ENCODE measurements around the gene CD247.

GRCh38 chr1:167467752-167468151, 50.6 kb downstream of the CD247 start:
- TF ChIP-seq, protein P1, sequence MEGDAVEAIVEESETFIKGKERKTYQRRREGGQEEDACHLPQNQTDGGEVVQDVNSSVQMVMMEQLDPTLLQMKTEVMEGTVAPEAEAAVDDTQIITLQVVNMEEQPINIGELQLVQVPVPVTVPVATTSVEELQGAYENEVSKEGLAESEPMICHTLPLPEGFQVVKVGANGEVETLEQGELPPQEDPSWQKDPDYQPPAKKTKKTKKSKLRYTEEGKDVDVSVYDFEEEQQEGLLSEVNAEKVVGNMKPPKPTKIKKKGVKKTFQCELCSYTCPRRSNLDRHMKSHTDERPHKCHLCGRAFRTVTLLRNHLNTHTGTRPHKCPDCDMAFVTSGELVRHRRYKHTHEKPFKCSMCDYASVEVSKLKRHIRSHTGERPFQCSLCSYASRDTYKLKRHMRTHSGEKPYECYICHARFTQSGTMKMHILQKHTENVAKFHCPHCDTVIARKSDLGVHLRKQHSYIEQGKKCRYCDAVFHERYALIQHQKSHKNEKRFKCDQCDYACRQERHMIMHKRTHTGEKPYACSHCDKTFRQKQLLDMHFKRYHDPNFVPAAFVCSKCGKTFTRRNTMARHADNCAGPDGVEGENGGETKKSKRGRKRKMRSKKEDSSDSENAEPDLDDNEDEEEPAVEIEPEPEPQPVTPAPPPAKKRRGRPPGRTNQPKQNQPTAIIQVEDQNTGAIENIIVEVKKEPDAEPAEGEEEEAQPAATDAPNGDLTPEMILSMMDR (IDR thresholded peaks at IDR 0.05): no peak
- TF ChIP-seq POLR2A (IDR thresholded peaks at IDR 0.05): no peak

Measured in testis (tissue), 2 donors.